Thoracic aorta (tissue), 2 donors: Measurements from ENCODE around the gene MLH1. TPM values are rescaled to one million over a fixed set of nuclear protein-coding genes. Genes with fewer than 3 reads are reported as not detected.

Source experiments
- ATAC-seq: fragments of 150-250 bp; one replicate; pipeline ENCODE4 v1.8.0; 2017; ENCODE audit warnings: low read depth; ENCODE audit not compliant: insufficient number of reproducible peaks, low FRiP score
- DNase-seq: peaks from one replicate; pipeline ENCODE4 v3.0.0-alpha.2; 2020; ENCODE audit warnings: low spot score
- H3K27ac ChIP-seq, 2 donors: fragments of 200-600 bp; sonication (generic); 1 replicate in 1 of 2; 2 replicates in 1 of 2; pipeline ENCODE4 v1.5.1; 2016; ENCODE audit warnings: mild to moderate bottlenecking in 2 of 2, moderate library complexity in 2 of 2
- H3K27me3 ChIP-seq: fragments of 200-600 bp; sonication (generic); replicated peaks from 2 replicates; pipeline ENCODE4 v1.6.0; 2016; ENCODE audit warnings: mild to moderate bottlenecking; ENCODE audit not compliant: insufficient read depth
- H3K36me3 ChIP-seq: fragments of 200-600 bp; sonication (generic); one replicate; pipeline ENCODE4 v1.5.1; 2016
- H3K4me1 ChIP-seq, 2 donors: fragments of 200-600 bp; sonication (generic); 1 replicate in 1 of 2; 2 replicates in 1 of 2; pipeline versions ENCODE4 v1.5.1 to v1.6.0; 2016; ENCODE audit warnings: low read depth in 2 of 2, mild to moderate bottlenecking in 1 of 2; ENCODE audit not compliant: control insufficient read depth in 1 of 2
- H3K4me3 ChIP-seq: fragments of 200-600 bp; sonication (generic); 2 replicates; pipeline ENCODE4 v1.5.1; 2016; ENCODE audit warnings: mild to moderate bottlenecking
- H3K9me3 ChIP-seq: fragments of 200-600 bp; sonication (generic); 2 replicates; pipeline ENCODE4 v1.5.1; 2016
- total RNA-seq, 2 donors: library from RNA; depleted of rRNA; stranded (reverse); fragments of >200 nt; gene quantifications; one replicate each; pipeline versions ENCODE4 v1.1.0 to v1.2.3, GENCODE V29; 2016
- TF ChIP-seq, protein P1 (sequence below): fragments of 200-600 bp; sonication (generic); IDR thresholded peaks from one replicate; pipeline ENCODE4 v1.5.1; 2019; ENCODE audit warnings: antibody characterized with exemption

Gene MLH1
- total RNA-seq, 2 donors from 2014 or later = 33.6 to 75.6 TPM

DNA sequence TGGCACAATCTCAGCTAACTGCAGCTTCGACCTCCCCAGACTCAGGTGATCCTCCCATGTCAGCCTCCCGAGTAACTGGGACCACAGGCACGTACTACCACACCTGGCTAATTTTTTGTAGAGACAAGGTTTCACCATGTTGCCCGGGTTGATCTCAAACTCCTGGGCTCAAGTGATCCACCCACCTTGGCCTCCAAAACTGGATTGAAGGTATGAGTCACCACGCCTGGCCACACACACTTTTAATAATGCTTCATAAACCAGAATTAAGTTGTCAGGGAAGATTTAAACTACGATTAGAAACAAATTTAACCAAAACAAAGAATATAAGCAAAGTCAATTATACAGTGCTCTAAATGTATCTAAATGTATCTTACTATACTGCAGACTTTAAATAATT is 93.6 kb downstream of the MLH1 start:
- Histone ChIP-seq H3K27ac (no peak overlapping the region), H3K9me3 (no peaks in the 10 kb centered on the region), H3K4me1 (peaks cover 10 to 17% of the 10 kb centered on the region in 2 donors), H3K36me3 (peaks cover 5% of the 10 kb centered on the region), H3K4me3 (no peak overlapping the region), H3K27me3 (no peaks in the 10 kb centered on the region)
- TF ChIP-seq, protein P1, sequence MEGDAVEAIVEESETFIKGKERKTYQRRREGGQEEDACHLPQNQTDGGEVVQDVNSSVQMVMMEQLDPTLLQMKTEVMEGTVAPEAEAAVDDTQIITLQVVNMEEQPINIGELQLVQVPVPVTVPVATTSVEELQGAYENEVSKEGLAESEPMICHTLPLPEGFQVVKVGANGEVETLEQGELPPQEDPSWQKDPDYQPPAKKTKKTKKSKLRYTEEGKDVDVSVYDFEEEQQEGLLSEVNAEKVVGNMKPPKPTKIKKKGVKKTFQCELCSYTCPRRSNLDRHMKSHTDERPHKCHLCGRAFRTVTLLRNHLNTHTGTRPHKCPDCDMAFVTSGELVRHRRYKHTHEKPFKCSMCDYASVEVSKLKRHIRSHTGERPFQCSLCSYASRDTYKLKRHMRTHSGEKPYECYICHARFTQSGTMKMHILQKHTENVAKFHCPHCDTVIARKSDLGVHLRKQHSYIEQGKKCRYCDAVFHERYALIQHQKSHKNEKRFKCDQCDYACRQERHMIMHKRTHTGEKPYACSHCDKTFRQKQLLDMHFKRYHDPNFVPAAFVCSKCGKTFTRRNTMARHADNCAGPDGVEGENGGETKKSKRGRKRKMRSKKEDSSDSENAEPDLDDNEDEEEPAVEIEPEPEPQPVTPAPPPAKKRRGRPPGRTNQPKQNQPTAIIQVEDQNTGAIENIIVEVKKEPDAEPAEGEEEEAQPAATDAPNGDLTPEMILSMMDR = no peak
- DNase-seq (no peak), ATAC-seq (no peak)

- H3K27ac ChIP-seq = no peak overlapping the region
- no peaks in the 10 kb centered on the region for H3K9me3 ChIP-seq
- peaks cover 10 to 14% of the 10 kb centered on the region in 2 donors for H3K4me1 ChIP-seq
- DNase-seq = no peak
- H3K36me3 ChIP-seq = peaks cover 5% of the 10 kb centered on the region
- H3K4me3 ChIP-seq = no peak overlapping the region
- no peaks in the 10 kb centered on the region for H3K27me3 ChIP-seq
- no peak for ATAC-seq
- TF ChIP-seq, protein P1 = no peak
Observed at GRCh38 chr3:37087870-37088269, 94.6 kb downstream of the MLH1 start.

DNA sequence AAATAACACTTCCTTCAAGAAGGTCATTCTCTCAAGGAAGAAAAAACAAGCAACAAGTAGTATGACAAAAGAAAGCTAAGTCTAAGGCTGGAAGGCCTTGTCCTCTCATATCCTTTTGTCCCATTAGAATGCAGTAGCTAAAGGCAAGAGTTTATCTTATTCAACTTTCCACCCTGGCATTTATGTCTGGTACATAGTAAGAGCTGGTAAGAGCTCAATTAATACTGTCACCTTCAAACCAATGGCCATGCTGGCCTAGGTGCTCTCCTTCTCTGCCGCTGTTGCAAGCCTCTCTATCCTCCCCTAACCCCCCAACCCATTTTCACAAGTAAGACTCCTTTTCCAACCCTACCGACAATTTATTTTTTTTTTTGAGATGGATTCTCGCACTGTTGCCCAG is 99.2 kb downstream of the MLH1 start:
- Histone ChIP-seq H3K27me3 (no peaks in the 10 kb centered on the region), H3K4me3 (no peak overlapping the region), H3K27ac (no peak overlapping the region), H3K36me3 (peaks cover 5% of the 10 kb centered on the region), H3K9me3 (no peaks in the 10 kb centered on the region), H3K4me1 (peaks cover 10 to 17% of the 10 kb centered on the region in 2 donors)
- TF ChIP-seq, protein P1 = no peak
- DNase-seq = no peak
- ATAC-seq = no peak

- no peak for ATAC-seq
- H3K4me3 ChIP-seq = no peak overlapping the region
- DNase-seq = no peak
- peaks cover 16 to 20% of the 10 kb centered on the region in 2 donors for H3K4me1 ChIP-seq
- no peaks in the 10 kb centered on the region for H3K36me3 ChIP-seq
- TF ChIP-seq, protein P1 = no peak
- no peaks in the 10 kb centered on the region for H3K9me3 ChIP-seq
- no peaks in the 10 kb centered on the region for H3K27me3 ChIP-seq
- H3K27ac ChIP-seq = no peak overlapping the region
Observed at GRCh38 chr3:37093481-37093880, 100.2 kb downstream of the MLH1 start.

DNA sequence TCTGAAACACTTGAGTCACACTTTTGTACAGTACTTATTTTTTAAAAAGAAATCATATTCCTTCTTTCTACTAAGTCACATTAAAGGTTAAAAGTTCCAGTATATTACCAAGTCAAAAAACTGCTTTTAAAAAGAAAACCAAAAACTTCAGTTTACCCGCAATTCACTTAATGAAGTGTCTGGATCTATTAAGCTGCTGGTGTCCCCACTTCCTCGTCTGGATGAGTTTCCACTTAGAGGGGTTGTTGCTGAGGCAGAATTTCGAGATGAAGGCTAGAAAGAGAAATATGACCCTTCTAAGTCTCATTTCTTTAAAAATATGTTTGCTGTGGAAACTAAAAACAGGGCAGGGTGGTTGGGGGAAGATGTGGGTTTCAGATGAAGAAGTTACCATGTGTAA is 101.3 kb downstream of the MLH1 start:
- Histone ChIP-seq H3K27ac (no peak overlapping the region), H3K36me3 (no peaks in the 10 kb centered on the region)
- ATAC-seq = no peak

More for the DNA sequence above, 101.3 kb downstream of the MLH1 start:
- H3K4me1 ChIP-seq = peaks cover 16 to 20% of the 10 kb centered on the region in 2 donors
- H3K9me3 ChIP-seq = no peaks in the 10 kb centered on the region
- H3K4me3 ChIP-seq = no peak overlapping the region
- no peaks in the 10 kb centered on the region for H3K27me3 ChIP-seq
- TF ChIP-seq, protein P1 = no peak
- DNase-seq = no peak
